Gastrocnemius medialis (tissue), 4 donors: ENCODE measurements around the gene ILDR2. TPM values are rescaled to one million over a fixed set of nuclear protein-coding genes. Genes with fewer than 3 reads are reported as not detected.
A peak's percentile ranks its signal among the peaks of the same experiment; 100 is the strongest.

Experiments used
- ATAC-seq, 2 donors: fragments of 150-250 bp; one replicate each; pipeline ENCODE4 v1.9.1; 2016
- DNase-seq, 2 donors: peaks; one replicate each; pipeline ENCODE4 v3.0.0-alpha.2; 2019
- H3K27ac ChIP-seq, 4 donors: fragments of 200-600 bp; sonication (generic); 1 replicate in 1 of 4; 2 replicates in 3 of 4; pipeline ENCODE4 v1.5.1; 2016 to 2018; ENCODE audit warnings: mild to moderate bottlenecking in 2 of 4, moderate library complexity in 1 of 4
- H3K27me3 ChIP-seq, 3 donors: fragments of 200-600 bp; sonication (generic) in 2 of 3; 1 replicate in 1 of 3; 2 replicates in 2 of 3; pipeline versions ENCODE4 v1.5.1 to v1.6.0; 2016 to 2019; ENCODE audit warnings: mild to moderate bottlenecking in 1 of 3, moderate library complexity in 1 of 3
- H3K36me3 ChIP-seq, 2 donors: fragments of 200-600 bp; sonication (generic) in 1 of 2; one replicate each; pipeline ENCODE4 v1.5.1; 2017 to 2018
- H3K4me1 ChIP-seq, 2 donors: fragments of 200-600 bp; sonication (generic) in 1 of 2; one replicate each; pipeline ENCODE4 v1.5.1; 2016 to 2017; ENCODE audit warnings: mild to moderate bottlenecking in 2 of 2
- H3K4me3 ChIP-seq, 4 donors: fragments of 200-600 bp; sonication (generic) in 3 of 4; 1 replicate in 1 of 4; 2 replicates in 3 of 4; pipeline ENCODE4 v1.5.1; 2016 to 2019; ENCODE audit warnings: mild to moderate bottlenecking in 2 of 4
- H3K9me3 ChIP-seq, 3 donors: fragments of 200-600 bp; sonication (generic) in 2 of 3; 1 replicate in 1 of 3; 2 replicates in 2 of 3; pipeline ENCODE4 v1.5.1; 2016 to 2019
- POLR2A ChIP-seq, 2 donors: fragments of 450-650 bp; IDR thresholded peaks; one replicate each; pipeline ENCODE4 v1.6.1; 2017; ENCODE audit warnings: antibody characterized with exemption in 2 of 2, mild to moderate bottlenecking in 2 of 2, moderate library complexity in 2 of 2
- in situ Hi-C, 4 donors: fragments of 200-750 bp; cut with MboI; loops; one replicate each; pipeline versions ENCODE4 v1.15.0 to v1.8.0; 2017; ENCODE audit warnings: low sequenced_read_pairs in 4 of 4
- intact Hi-C: fragments of 100-400 bp; cut with DNase I; formaldehyde crosslinking; loops from one replicate; pipeline ENCODE4 v1.15.1; 2023; ENCODE audit warnings: low total_unique reads
- total RNA-seq, 4 donors: library from RNA; depleted of rRNA; stranded (reverse); fragments of >200 nt; gene quantifications; one replicate each; pipeline versions ENCODE4 v1.1.0 to v1.2.3, GENCODE V29; 2016
- TF ChIP-seq, protein P1 (sequence below), 5 experiments: fragments of 450-650 bp in 3 of 5; fragments of 200-600 bp in 2 of 5; sonication (generic) in 2 of 5; IDR thresholded peaks in 4 of 5; conservative IDR thresholded peaks in 1 of 5; 1 replicate in 4 of 5; 2 replicates in 1 of 5; pipeline ENCODE4 v1.5.1; 2016 to 2019; ENCODE audit warnings: antibody characterized with exemption in 5 of 5, mild to moderate bottlenecking in 3 of 5, moderate library complexity in 3 of 5

Gene ILDR2
- total RNA-seq, 4 donors from 2014 or later = 0.10 to 0.47 (median 0.25) TPM

DNA sequence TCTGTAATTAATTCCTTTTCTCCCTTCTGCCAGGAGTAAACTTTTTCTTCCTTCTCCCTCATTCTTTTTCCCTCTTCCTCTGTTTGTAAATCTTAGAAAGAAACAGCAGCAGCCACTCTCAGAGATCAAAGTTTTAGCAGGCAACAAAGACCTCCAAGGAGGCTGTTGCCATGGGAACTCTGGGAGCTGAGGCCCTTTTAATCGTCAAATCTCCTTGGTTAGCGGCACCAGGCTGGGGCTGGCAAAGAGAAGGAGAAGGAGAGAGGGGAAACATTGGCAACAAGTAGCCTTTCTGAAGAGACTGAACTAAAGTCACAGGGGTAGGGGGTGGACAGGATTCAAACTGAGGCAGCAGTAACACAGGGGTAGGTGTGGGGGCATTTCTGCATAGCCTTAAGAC, 25.2 kb downstream of the ILDR2 start:
- no peak overlapping the region for H3K27ac ChIP-seq
- in situ Hi-C loops = no loop called here
- H3K27me3 ChIP-seq = peaks cover 0 to 10% (median 4%) of the 10 kb centered on the region in 3 donors
- H3K4me3 ChIP-seq = no peak overlapping the region
- H3K36me3 ChIP-seq = no peaks in the 10 kb centered on the region
- DNase-seq (no peak), ATAC-seq (no peak)
- no peaks in the 10 kb centered on the region for H3K9me3 ChIP-seq
- intact Hi-C loops = no loop called here
- TF ChIP-seq POLR2A (IDR thresholded peaks at IDR 0.05) = no peak
- TF ChIP-seq, protein P1, sequence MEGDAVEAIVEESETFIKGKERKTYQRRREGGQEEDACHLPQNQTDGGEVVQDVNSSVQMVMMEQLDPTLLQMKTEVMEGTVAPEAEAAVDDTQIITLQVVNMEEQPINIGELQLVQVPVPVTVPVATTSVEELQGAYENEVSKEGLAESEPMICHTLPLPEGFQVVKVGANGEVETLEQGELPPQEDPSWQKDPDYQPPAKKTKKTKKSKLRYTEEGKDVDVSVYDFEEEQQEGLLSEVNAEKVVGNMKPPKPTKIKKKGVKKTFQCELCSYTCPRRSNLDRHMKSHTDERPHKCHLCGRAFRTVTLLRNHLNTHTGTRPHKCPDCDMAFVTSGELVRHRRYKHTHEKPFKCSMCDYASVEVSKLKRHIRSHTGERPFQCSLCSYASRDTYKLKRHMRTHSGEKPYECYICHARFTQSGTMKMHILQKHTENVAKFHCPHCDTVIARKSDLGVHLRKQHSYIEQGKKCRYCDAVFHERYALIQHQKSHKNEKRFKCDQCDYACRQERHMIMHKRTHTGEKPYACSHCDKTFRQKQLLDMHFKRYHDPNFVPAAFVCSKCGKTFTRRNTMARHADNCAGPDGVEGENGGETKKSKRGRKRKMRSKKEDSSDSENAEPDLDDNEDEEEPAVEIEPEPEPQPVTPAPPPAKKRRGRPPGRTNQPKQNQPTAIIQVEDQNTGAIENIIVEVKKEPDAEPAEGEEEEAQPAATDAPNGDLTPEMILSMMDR (IDR thresholded peaks at IDR 0.05 in 4 of 5, conservative IDR thresholded peaks at IDR 0.05 in 1 of 5) = no peak
- peaks cover 0 to 5% of the 10 kb centered on the region in 2 donors for H3K4me1 ChIP-seq

DNA sequence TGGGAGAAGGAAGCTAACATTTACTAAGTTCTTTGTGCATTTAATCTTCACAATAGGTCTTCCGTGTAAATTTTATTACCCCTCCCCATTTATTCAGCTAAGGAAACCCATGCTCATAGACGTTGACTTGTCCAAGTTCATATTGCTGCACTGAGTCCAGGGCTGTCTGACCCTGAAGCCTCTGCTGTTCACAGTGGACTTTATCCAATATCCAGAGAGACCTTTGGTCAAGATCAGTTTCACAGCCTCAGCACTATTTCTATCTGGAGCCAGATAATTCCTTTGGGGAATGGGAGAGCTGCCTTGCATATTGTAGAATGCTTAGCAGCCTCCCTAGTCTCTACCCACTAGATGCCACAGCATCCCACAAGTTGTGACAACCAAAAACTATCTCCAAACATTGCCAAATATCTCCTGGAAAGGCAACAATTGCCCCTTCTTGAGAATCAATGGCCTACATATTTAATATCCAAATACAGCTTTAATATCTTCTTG, 26.4 kb downstream of the ILDR2 start:
- H3K36me3 ChIP-seq = no peaks in the 10 kb centered on the region
- no peak for ATAC-seq
- in situ Hi-C loops (no loop called here), intact Hi-C loops (no loop called here)
- no peak for TF ChIP-seq POLR2A (IDR thresholded peaks at IDR 0.05)
- TF ChIP-seq, protein P1 (IDR thresholded peaks at IDR 0.05 in 4 of 5, conservative IDR thresholded peaks at IDR 0.05 in 1 of 5) = no peak
- H3K27me3 ChIP-seq = peaks cover 0 to 10% (median 7%) of the 10 kb centered on the region in 3 donors
- H3K27ac ChIP-seq = no peak overlapping the region
- H3K9me3 ChIP-seq = no peaks in the 10 kb centered on the region
- no peak overlapping the region for H3K4me3 ChIP-seq
- DNase-seq = no peak
- H3K4me1 ChIP-seq = peaks cover 0 to 5% of the 10 kb centered on the region in 2 donors

DNA sequence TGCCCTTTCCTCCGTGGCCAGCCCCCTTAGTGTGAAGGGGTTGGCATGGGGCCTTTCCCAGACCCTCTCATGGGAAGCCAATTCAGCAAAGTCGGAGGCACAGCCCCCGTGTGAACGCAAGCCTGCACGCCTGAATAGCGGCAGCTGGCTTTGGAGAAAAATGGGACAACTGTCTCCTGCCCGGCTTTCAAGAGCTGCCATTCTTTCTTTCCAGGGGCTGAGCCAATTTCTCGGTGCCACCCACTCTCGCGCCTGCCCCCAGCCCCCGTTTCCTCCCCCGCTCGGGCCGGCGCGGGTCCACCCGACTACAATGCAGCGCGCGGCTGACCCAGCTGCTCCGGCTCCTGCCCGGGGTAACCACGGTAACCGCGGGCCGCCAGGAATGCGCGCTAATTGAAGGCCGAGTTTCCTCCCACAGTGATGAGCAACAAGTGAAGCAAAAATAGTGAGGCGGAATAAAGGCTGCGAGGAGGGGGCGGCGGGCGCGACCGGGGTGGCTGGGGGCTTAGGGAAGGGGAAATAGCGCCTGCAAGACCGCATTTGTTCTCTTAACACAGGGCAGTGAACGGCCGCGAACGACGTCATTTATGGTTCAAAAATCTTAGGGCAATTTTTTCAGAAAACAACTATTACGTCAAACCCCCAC, 27.8 kb downstream of the ILDR2 start:
- H3K27me3 ChIP-seq = peaks cover 0 to 10% (median 7%) of the 10 kb centered on the region in 3 donors
- no peak for TF ChIP-seq POLR2A (IDR thresholded peaks at IDR 0.05)
- TF ChIP-seq, protein P1 (IDR thresholded peaks at IDR 0.05 in 4 of 5, conservative IDR thresholded peaks at IDR 0.05 in 1 of 5) = no peak
- intact Hi-C loops = no loop called here
- in situ Hi-C loops = no loop called here
- no peaks in the 10 kb centered on the region for H3K36me3 ChIP-seq
- ATAC-seq = no peak
- peak overlapping the region; percentile 15 to 45 (median 37) for H3K4me3 ChIP-seq
- no peak overlapping the region for H3K27ac ChIP-seq
- H3K9me3 ChIP-seq = no peaks in the 10 kb centered on the region
- peaks cover 0 to 5% of the 10 kb centered on the region in 2 donors for H3K4me1 ChIP-seq
- no peak for DNase-seq

DNA sequence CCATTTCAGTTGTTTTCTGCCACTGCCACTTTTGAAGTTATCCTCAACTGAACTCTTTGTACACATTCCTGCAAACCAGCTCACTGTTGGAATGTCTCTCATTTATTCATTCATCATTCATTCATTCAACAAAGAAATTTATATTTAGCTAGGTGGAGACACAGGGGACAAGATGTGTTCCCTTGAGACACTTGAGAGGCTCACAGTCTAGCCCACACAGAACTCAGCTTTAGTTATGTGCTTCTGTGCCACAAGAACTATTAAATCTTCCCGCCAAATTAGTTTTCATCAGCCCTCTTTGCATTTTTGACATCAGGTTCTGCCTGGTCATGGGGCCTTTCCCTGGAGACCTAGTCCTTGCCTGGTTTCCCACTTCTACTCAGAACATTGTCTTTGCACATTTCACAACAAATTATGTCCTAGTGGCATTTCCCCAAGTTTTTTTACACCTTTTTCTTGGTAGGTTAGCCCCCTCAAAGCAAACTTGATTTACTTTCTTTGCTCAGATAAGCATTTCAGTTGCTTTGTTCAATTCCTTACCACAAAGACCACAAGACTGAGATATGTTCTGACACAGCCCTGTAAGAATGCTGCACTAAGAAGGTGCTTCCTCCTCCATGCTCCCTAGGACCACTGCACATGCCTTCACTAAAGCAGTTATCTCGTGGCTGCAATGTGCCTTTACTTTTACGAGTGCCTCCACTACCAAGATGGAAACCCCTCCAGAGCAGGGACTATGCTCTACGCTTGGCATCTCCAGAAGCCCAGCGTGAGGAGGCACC, 31.0 kb downstream of the ILDR2 start:
- in situ Hi-C loops = no loop called here
- Histone ChIP-seq H3K4me3 (no peak overlapping the region), H3K4me1 (no peaks in the 10 kb centered on the region), H3K36me3 (no peaks in the 10 kb centered on the region), H3K27ac (no peak overlapping the region), H3K27me3 (peaks cover 0 to 10% (median 7%) of the 10 kb centered on the region in 3 donors), H3K9me3 (no peaks in the 10 kb centered on the region)
- TF ChIP-seq POLR2A (IDR thresholded peaks at IDR 0.05) = no peak
- TF ChIP-seq, protein P1 (IDR thresholded peaks at IDR 0.05 in 4 of 5, conservative IDR thresholded peaks at IDR 0.05 in 1 of 5) = no peak
- intact Hi-C loops = no loop called here
- ATAC-seq (no peak), DNase-seq (no peak)
